ENCODE measurements around the gene ATG12.

DNA sequence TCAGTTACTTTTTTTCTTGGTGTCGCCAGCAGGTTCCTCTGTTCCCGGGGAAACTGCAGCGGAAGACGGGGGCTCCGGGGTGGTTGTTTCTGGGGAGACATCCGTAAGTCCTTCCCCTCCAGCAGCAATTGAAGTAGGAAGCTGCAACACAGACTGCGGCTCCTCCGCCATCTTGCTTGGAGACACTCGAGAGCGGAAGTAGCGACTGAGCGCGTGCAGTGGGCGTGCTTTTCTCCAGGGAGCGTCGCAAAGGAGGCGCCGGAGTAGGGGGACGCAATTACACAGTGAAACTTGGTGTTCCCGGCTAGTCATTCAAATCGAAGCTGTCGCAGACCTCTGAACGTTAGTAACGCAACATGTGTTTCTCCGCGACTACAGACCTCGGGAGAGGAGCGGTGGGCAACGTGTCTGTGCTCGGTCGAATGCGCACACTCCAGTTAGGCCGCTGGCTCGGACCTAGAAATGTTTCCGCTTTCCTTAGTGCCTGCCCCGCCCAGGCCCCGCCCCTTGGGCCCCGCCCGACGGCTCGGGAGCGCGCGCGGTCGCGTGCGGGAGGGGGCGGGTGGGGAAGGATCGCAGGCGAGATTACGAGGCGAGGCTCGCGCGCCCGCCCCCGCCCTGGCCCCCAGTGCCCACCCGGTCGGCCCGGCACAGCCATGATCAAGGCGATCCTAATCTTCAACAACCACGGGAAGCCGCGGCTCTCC lies at the start of gene ATG12, which contains the start of gene AP3S1:
- TF ChIP-seq, protein P1, sequence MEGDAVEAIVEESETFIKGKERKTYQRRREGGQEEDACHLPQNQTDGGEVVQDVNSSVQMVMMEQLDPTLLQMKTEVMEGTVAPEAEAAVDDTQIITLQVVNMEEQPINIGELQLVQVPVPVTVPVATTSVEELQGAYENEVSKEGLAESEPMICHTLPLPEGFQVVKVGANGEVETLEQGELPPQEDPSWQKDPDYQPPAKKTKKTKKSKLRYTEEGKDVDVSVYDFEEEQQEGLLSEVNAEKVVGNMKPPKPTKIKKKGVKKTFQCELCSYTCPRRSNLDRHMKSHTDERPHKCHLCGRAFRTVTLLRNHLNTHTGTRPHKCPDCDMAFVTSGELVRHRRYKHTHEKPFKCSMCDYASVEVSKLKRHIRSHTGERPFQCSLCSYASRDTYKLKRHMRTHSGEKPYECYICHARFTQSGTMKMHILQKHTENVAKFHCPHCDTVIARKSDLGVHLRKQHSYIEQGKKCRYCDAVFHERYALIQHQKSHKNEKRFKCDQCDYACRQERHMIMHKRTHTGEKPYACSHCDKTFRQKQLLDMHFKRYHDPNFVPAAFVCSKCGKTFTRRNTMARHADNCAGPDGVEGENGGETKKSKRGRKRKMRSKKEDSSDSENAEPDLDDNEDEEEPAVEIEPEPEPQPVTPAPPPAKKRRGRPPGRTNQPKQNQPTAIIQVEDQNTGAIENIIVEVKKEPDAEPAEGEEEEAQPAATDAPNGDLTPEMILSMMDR (conservative IDR thresholded peaks at IDR 0.05) = no peak
- peak; percentile 72 for TF ChIP-seq ZFX (IDR thresholded peaks at IDR 0.05)

Data from C4-2B (cell line).